SW 1271 (cell line): ENCODE data around the gene FBXL4.

Experiments
- DNase-seq, 2 experiments: peaks; one replicate each; lab custom pipeline; 2025; lab: John Stamatoyannopoulos, UW

FBXL4 gene

GRCh38 chr6:98880486-98880885 lies 67.3 kb downstream of the FBXL4 start:
- no peak for DNase-seq

- DNase-seq = no peak
Observed at GRCh38 chr6:98877250-98877649, 70.5 kb downstream of the FBXL4 start.

- no peak for DNase-seq
Observed at GRCh38 chr6:98875375-98875774, 72.4 kb downstream of the FBXL4 start.

GRCh38 chr6:98871821-98872220 lies 75.9 kb downstream of the FBXL4 start:
- DNase-seq = no peak

GRCh38 chr6:98871057-98871456 lies 76.7 kb downstream of the FBXL4 start:
- DNase-seq = no peak

- no peak for DNase-seq
Observed at GRCh38 chr6:98864497-98864896, 83.2 kb downstream of the FBXL4 start.

- DNase-seq = no peak
Observed at GRCh38 chr6:98848539-98849242, 99.1 kb downstream of the FBXL4 start.

- no peak for DNase-seq
Observed at GRCh38 chr6:98847779-98848538, 99.8 kb downstream of the FBXL4 start.

GRCh38 chr6:98847416-98847778 lies 100.3 kb downstream of the FBXL4 start:
- DNase-seq = no peak

- DNase-seq = no peak
Observed at GRCh38 chr6:98846021-98846380, 101.7 kb downstream of the FBXL4 start.

- peak; percentile 62 to 83 for DNase-seq
Observed at GRCh38 chr6:98845211-98846020, 102.3 kb downstream of the FBXL4 start.

- DNase-seq = no peak
Observed at GRCh38 chr6:98844244-98845210, 103.2 kb downstream of the FBXL4 start.

GRCh38 chr6:98843271-98844243 lies 104.2 kb downstream of the FBXL4 start:
- DNase-seq = no peak

- DNase-seq = no peak
Observed at GRCh38 chr6:98842342-98843180, 105.2 kb downstream of the FBXL4 start.

- DNase-seq = no peak
Observed at GRCh38 chr6:98841621-98842341, 106.0 kb downstream of the FBXL4 start.

GRCh38 chr6:98840996-98841513 lies 106.7 kb downstream of the FBXL4 start:
- DNase-seq = no peak

- no peak for DNase-seq
Observed at GRCh38 chr6:98840385-98840784, 107.4 kb downstream of the FBXL4 start.

GRCh38 chr6:98839781-98840361 lies 107.9 kb downstream of the FBXL4 start:
- peak in 1 of 2 experiments; percentile 20 for DNase-seq
